Measurements from ENCODE around the gene C19orf33.

The C19orf33 gene

DNA sequence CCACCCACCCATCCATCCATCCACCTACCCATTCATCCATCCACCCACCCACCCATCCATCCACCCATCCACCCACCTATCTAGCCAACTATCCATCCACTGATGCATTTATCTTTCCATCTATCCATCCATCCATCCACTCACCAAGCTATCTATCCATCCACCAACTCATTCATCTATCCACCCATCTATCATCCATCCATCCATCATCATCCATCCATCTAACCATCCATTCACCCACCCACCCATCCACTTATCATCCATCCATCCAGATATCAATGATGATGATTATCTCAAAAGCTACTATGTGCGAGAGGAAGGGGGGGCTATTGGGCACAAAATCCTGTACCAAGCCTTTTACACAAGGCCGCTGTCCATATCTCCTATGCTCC, 6.2 kb downstream of the C19orf33 start:
- TF ChIP-seq EZH2phosphoT487 (IDR thresholded peaks at IDR 0.05; ENCODE audit: borderline replicate concordance) = no peak
- TF ChIP-seq, protein P1, sequence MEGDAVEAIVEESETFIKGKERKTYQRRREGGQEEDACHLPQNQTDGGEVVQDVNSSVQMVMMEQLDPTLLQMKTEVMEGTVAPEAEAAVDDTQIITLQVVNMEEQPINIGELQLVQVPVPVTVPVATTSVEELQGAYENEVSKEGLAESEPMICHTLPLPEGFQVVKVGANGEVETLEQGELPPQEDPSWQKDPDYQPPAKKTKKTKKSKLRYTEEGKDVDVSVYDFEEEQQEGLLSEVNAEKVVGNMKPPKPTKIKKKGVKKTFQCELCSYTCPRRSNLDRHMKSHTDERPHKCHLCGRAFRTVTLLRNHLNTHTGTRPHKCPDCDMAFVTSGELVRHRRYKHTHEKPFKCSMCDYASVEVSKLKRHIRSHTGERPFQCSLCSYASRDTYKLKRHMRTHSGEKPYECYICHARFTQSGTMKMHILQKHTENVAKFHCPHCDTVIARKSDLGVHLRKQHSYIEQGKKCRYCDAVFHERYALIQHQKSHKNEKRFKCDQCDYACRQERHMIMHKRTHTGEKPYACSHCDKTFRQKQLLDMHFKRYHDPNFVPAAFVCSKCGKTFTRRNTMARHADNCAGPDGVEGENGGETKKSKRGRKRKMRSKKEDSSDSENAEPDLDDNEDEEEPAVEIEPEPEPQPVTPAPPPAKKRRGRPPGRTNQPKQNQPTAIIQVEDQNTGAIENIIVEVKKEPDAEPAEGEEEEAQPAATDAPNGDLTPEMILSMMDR (conservative IDR thresholded peaks at IDR 0.05; ENCODE audit: low read length) = no peak
- H3K9me2 ChIP-seq (replicated peaks; ENCODE audit: low read depth, low read length) = no peaks in the 10 kb centered on the region
- H3K36me3 ChIP-seq (ENCODE audit: insufficient read depth, low read length) = peaks cover 19% of the 10 kb centered on the region; the same call in 1 of the 2 replicates
- peaks cover 34% of the 10 kb centered on the region for H3K79me2 ChIP-seq (ENCODE audit: insufficient read depth, low read length)
- no peak overlapping the region for H3K4me2 ChIP-seq (ENCODE audit: low read depth, low read length, poor library complexity, severe bottlenecking)
- no peaks in the 10 kb centered on the region for H3K27me3 ChIP-seq (ENCODE audit: insufficient read depth, low read length, poor library complexity, severe bottlenecking)
- no peaks in the 10 kb centered on the region for H3F3A ChIP-seq (ENCODE audit: low read depth)
- peaks cover 5% of the 10 kb centered on the region for H4K20me1 ChIP-seq (ENCODE audit: insufficient read depth, low read length, poor library complexity, severe bottlenecking)
- H3K4me3 ChIP-seq (ENCODE audit: low read length, poor library complexity, severe bottlenecking) = no peak overlapping the region
- H3K9me3 ChIP-seq (ENCODE audit: insufficient read depth, low read depth, low read length) = no peaks in the 10 kb centered on the region
- no peak overlapping the region for H3K9ac ChIP-seq (ENCODE audit: low read depth, low read length, poor library complexity, severe bottlenecking)
- H3K4me1 ChIP-seq (ENCODE audit: insufficient read depth, low read length, poor library complexity, severe bottlenecking) = peaks cover 5% of the 10 kb centered on the region
- H2AFZ ChIP-seq (ENCODE audit: low read length) = no peak overlapping the region

DNA sequence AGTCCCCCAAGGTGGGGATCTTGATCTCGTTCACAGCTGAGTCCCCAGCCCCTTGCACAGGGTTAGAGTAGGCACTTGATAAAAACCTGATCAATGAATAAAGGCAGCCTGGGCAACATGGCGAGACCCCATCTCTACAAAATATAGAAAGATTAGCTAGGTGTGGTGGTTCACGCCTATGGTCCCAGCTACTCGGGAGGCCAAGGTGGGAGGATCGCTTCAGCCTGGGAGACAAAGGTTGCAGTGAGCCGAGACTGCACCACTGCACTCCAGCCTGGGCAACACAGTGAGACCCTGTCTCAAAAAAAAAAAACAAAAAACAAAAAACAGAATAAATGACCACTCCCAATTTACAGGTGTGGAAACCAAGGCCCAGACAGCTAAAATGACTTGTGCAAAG, 6.9 kb downstream of the C19orf33 start:
- TF ChIP-seq, protein P1 (conservative IDR thresholded peaks at IDR 0.05; ENCODE audit: low read length) = no peak
- TF ChIP-seq EZH2phosphoT487 (IDR thresholded peaks at IDR 0.05; ENCODE audit: borderline replicate concordance) = no peak
- Histone ChIP-seq H3K9me3 (ENCODE audit: insufficient read depth, low read depth, low read length) (no peaks in the 10 kb centered on the region), H3F3A (ENCODE audit: low read depth) (no peaks in the 10 kb centered on the region), H3K4me3 (ENCODE audit: low read length, poor library complexity, severe bottlenecking) (no peak overlapping the region), H3K79me2 (ENCODE audit: insufficient read depth, low read length) (peaks cover 38% of the 10 kb centered on the region), H4K20me1 (ENCODE audit: insufficient read depth, low read length, poor library complexity, severe bottlenecking) (peaks cover 5% of the 10 kb centered on the region), H3K9ac (ENCODE audit: low read depth, low read length, poor library complexity, severe bottlenecking) (no peak overlapping the region), H3K4me1 (ENCODE audit: insufficient read depth, low read length, poor library complexity, severe bottlenecking) (peaks cover 5% of the 10 kb centered on the region), H3K36me3 (ENCODE audit: insufficient read depth, low read length) (peaks cover 19% of the 10 kb centered on the region; the same call in 1 of the 2 replicates), H2AFZ (ENCODE audit: low read length) (no peak overlapping the region), H3K9me2 (replicated peaks; ENCODE audit: low read depth, low read length) (no peaks in the 10 kb centered on the region), H3K4me2 (ENCODE audit: low read depth, low read length, poor library complexity, severe bottlenecking) (peak overlapping the region; percentile 27), H3K27me3 (ENCODE audit: insufficient read depth, low read length, poor library complexity, severe bottlenecking) (no peaks in the 10 kb centered on the region)

DNA sequence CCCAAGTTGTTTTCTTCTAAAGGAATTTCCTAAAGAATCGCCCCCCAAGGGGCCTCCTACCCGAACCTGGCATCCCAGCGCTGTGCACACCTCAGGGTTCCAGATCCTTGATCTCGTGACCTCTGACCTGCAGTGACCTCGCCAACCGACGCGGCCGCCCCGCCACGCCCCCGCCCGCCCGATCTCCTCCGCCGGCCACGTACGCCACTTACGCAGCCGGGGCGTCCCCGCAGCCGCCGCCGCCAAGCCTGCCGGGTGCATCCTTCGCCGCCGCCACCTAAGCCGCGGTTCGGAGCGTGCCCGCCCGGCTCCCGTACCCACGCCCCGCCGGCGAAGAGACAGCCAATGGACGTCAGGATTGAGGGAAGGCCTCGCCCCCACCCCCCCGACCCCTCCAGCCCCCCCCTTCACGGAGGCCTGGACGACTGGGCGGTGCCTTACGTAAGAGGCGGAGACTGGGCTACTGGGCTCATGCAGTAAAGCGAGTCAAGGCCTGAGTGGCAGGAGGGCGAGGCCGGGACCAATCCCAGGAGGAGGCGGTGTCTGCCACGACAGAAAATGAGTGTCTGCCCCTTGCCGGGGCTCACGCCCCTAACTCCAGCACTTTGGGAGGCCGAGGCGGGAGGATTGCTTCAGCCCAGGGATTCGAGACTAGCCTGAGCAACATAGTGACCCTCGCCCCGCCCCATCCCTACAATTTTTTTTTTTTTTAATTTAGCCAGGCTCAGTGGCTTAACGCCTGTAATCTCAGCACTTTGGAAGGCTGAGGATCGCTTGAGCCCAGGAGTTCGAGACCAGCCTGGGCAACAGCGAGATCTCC, 11.8 kb downstream of the C19orf33 start, which contains the start of gene YIF1B:
Gene YIF1B, minus strand, starts transcription at position 291 of the 820 bp plus-strand sequence. Its CDS starts 30 bp downstream, at position 261.
- Histone ChIP-seq H3K27me3 (ENCODE audit: insufficient read depth, low read length, poor library complexity, severe bottlenecking) (no peaks in the 10 kb centered on the region), H3K9ac (ENCODE audit: low read depth, low read length, poor library complexity, severe bottlenecking) (peak within 1 kb of the TSS; percentile 95), H3K9me2 (replicated peaks; ENCODE audit: low read depth, low read length) (no peaks in the 10 kb centered on the region), H3F3A (ENCODE audit: low read depth) (peaks cover 6% of the 10 kb centered on the region; the same call in 1 of the 2 replicates), H3K4me2 (ENCODE audit: low read depth, low read length, poor library complexity, severe bottlenecking) (peak within 1 kb of the TSS; percentile 90), H3K36me3 (ENCODE audit: insufficient read depth, low read length) (no peaks in the 10 kb centered on the region), H3K4me3 (ENCODE audit: low read length, poor library complexity, severe bottlenecking) (peak within 1 kb of the TSS; percentile 98), H3K79me2 (ENCODE audit: insufficient read depth, low read length) (peaks cover 54% of the 10 kb centered on the region), H2AFZ (ENCODE audit: low read length) (peak within 1 kb of the TSS; percentile 88), H4K20me1 (ENCODE audit: insufficient read depth, low read length, poor library complexity, severe bottlenecking) (peaks cover 2% of the 10 kb centered on the region), H3K4me1 (ENCODE audit: insufficient read depth, low read length, poor library complexity, severe bottlenecking) (peaks cover 36% of the 10 kb centered on the region), H3K9me3 (ENCODE audit: insufficient read depth, low read depth, low read length) (no peaks in the 10 kb centered on the region)
- no peak for TF ChIP-seq EZH2phosphoT487 (IDR thresholded peaks at IDR 0.05; ENCODE audit: borderline replicate concordance)
- TF ChIP-seq, protein P1 (conservative IDR thresholded peaks at IDR 0.05; ENCODE audit: low read length) = no peak
